ENCODE data around the gene CSF3. TPM values are rescaled to one million over a fixed set of nuclear protein-coding genes. Genes with fewer than 3 reads are reported as not detected.
A peak's percentile ranks its signal among the peaks of the same experiment; 100 is the strongest.

CSF3 gene
- total RNA-seq, 1 donor from 2014 or later, result not detected

GRCh38 chr17:40021451-40021971 is 6.3 kb downstream of the CSF3 start:
- intact Hi-C loops (cut with micrococcal nuclease), result no loop called here
- no peak for ATAC-seq
- peak; percentile 24 for DNase-seq

GRCh38 chr17:40022497-40022896 is 7.3 kb downstream of the CSF3 start:
- no peak for ATAC-seq
- intact Hi-C loops (cut with micrococcal nuclease), result no loop called here
- peak; percentile 15 for DNase-seq

- ATAC-seq (no peak), DNase-seq (peak; percentile 20)
- intact Hi-C loops (cut with micrococcal nuclease), result no loop called here
These were observed 7.8 kb downstream of the CSF3 start for GRCh38 chr17:40022961-40023541.

- intact Hi-C loops (cut with micrococcal nuclease), result no loop called here
- ATAC-seq (peak; percentile 8), DNase-seq (peak; percentile 44)
These were observed 8.5 kb downstream of the CSF3 start for GRCh38 chr17:40023590-40024292.

- intact Hi-C loops (cut with micrococcal nuclease), result no loop called here
- ATAC-seq, result no peak
- peak; percentile 6 for DNase-seq
These were observed 9.7 kb downstream of the CSF3 start for GRCh38 chr17:40024901-40025300.

- ATAC-seq (no peak), DNase-seq (no peak)
- intact Hi-C loops (cut with micrococcal nuclease), result no loop called here
These were observed 10.3 kb downstream of the CSF3 start for GRCh38 chr17:40025559-40025958.

- DNase-seq, result peak; percentile 43
- no peak for ATAC-seq
- intact Hi-C loops (cut with micrococcal nuclease), result no loop called here
These were observed 11.0 kb downstream of the CSF3 start for GRCh38 chr17:40025991-40026815.

- DNase-seq, result peak; percentile 85
- intact Hi-C loops (cut with micrococcal nuclease), result no loop called here
- ATAC-seq, result peak; percentile 92
These were observed 11.8 kb downstream of the CSF3 start for GRCh38 chr17:40026816-40027613.

GRCh38 chr17:40027614-40028012 is 12.4 kb downstream of the CSF3 start:
- intact Hi-C loops (cut with micrococcal nuclease), result no loop called here
- DNase-seq (peak; percentile 10), ATAC-seq (no peak)

GRCh38 chr17:40028595-40028994 is 13.4 kb downstream of the CSF3 start:
- DNase-seq (peak; percentile 21), ATAC-seq (no peak)
- intact Hi-C loops (cut with micrococcal nuclease), result no loop called here

- intact Hi-C loops (cut with micrococcal nuclease), result loop anchor here (10.0 kb wide), 1 partner anchor 133 kb away; no protein-coding TSS in a partner anchor
- ATAC-seq, result no peak
- DNase-seq, result peak; percentile 11
These were observed 16.5 kb downstream of the CSF3 start for GRCh38 chr17:40031706-40032105.

- intact Hi-C loops (cut with micrococcal nuclease), result loop anchor here (10.0 kb wide), 1 partner anchor 132 kb away; no protein-coding TSS in a partner anchor
- DNase-seq (peak; percentile 85), ATAC-seq (peak; percentile 87)
These were observed 17.4 kb downstream of the CSF3 start for GRCh38 chr17:40032322-40033320.

GRCh38 chr17:40033339-40033738 is 18.1 kb downstream of the CSF3 start:
- DNase-seq, result peak; percentile 17
- no peak for ATAC-seq
- intact Hi-C loops (cut with micrococcal nuclease), result loop anchor here (10.0 kb wide), 1 partner anchor 131 kb away; no protein-coding TSS in a partner anchor

GRCh38 chr17:40034426-40035161 is 19.4 kb downstream of the CSF3 start:
- intact Hi-C loops (cut with micrococcal nuclease), result loop anchor here (10.0 kb wide), 1 partner anchor 130 kb away; no protein-coding TSS in a partner anchor

GRCh38 chr17:40035162-40035559 is 19.9 kb downstream of the CSF3 start:
- no peak for ATAC-seq
- peak; percentile 24 for DNase-seq
- intact Hi-C loops (cut with micrococcal nuclease), result loop anchor here (10.0 kb wide), 1 partner anchor 130 kb away; no protein-coding TSS in a partner anchor

More at GRCh38 chr17:40034426-40035161, 19.4 kb downstream of the CSF3 start:
- ATAC-seq, result no peak
- DNase-seq, result peak; percentile 1

GRCh38 chr17:40038882-40039513 is 23.8 kb downstream of the CSF3 start:
- ATAC-seq (peak; percentile 96), DNase-seq (peak; percentile 78)
- intact Hi-C loops (cut with micrococcal nuclease), result loop anchor here (10.0 kb wide), 1 partner anchor 126 kb away; no protein-coding TSS in a partner anchor

Data from left ventricle myocardium superior (tissue), 1 donor.